ENCODE results near the gene SCART1.

Gene SCART1

GRCh38 chr10:133418289-133418993, 35.3 kb upstream of the SCART1 start:
- H3K4me3 ChIP-seq = no peak overlapping the region
- DNase-seq (ENCODE audit: low spot score) = no peak
- H3K27ac ChIP-seq = no peak overlapping the region
- no peak for TF ChIP-seq CTCF (IDR thresholded peaks at IDR 0.05)

GRCh38 chr10:133419211-133419950, 34.4 kb upstream of the SCART1 start:
- TF ChIP-seq CTCF (IDR thresholded peaks at IDR 0.05) = no peak
- no peak overlapping the region for H3K27ac ChIP-seq
- no peak overlapping the region for H3K4me3 ChIP-seq
- no peak for DNase-seq (ENCODE audit: low spot score)

- Histone ChIP-seq H3K4me3 (no peak overlapping the region), H3K27ac (no peak overlapping the region)
- TF ChIP-seq CTCF (IDR thresholded peaks at IDR 0.05) = no peak
- DNase-seq (ENCODE audit: low spot score) = no peak
Observed at GRCh38 chr10:133420028-133420427, 33.7 kb upstream of the SCART1 start.

GRCh38 chr10:133420579-133420978, 33.2 kb upstream of the SCART1 start:
- DNase-seq (ENCODE audit: low spot score) = no peak
- no peak overlapping the region for H3K4me3 ChIP-seq
- no peak for TF ChIP-seq CTCF (IDR thresholded peaks at IDR 0.05)
- no peak overlapping the region for H3K27ac ChIP-seq

- Histone ChIP-seq H3K4me3 (no peak overlapping the region), H3K27ac (no peak overlapping the region)
- no peak for DNase-seq (ENCODE audit: low spot score)
- no peak for TF ChIP-seq CTCF (IDR thresholded peaks at IDR 0.05)
Observed at GRCh38 chr10:133421336-133422222, 32.2 kb upstream of the SCART1 start.

- no peak overlapping the region for H3K4me3 ChIP-seq
- H3K27ac ChIP-seq = no peak overlapping the region
- TF ChIP-seq CTCF (IDR thresholded peaks at IDR 0.05) = no peak
- DNase-seq (ENCODE audit: low spot score) = no peak
Observed at GRCh38 chr10:133422223-133422806, 31.4 kb upstream of the SCART1 start.
